Lung (tissue), 12 donors: ENCODE results near the gene GDE1. TPM values are rescaled to one million over a fixed set of nuclear protein-coding genes. Genes with fewer than 3 reads are reported as not detected.

Source experiments
- ATAC-seq: fragments of 200-7000 bp; cut with Tn5 transposase; one replicate; pipeline ENCODE4 v1.9.1; 2020; ENCODE audit warnings: moderate number of reproducible peaks; ENCODE audit not compliant: insufficient read depth, low FRiP score
- DNase-seq, 3 donors: peaks; one replicate each; pipeline ENCODE4 v3.0.0-alpha.2; 2013 to 2017
- H3K27ac ChIP-seq, 2 donors: one replicate each; pipeline ENCODE4 v1.5.1; 2013; ENCODE audit warnings: mild to moderate bottlenecking in 2 of 2, moderate library complexity in 2 of 2, control low read depth in 1 of 2, inconsistent platforms in 1 of 2, low read depth in 1 of 2, low read length in 1 of 2
- H3K27me3 ChIP-seq, 3 donors: one replicate each; pipeline ENCODE4 v1.5.1; 2013; ENCODE audit warnings: low read length in 2 of 3; ENCODE audit not compliant: control insufficient read depth in 3 of 3, insufficient read depth in 3 of 3
- H3K36me3 ChIP-seq, 4 donors: one replicate each; pipeline ENCODE4 v1.5.1; 2013; ENCODE audit warnings: low read length in 4 of 4, mild to moderate bottlenecking in 1 of 4, moderate library complexity in 1 of 4; ENCODE audit not compliant: control insufficient read depth in 4 of 4, insufficient read depth in 4 of 4
- H3K4me1 ChIP-seq, 5 donors: one replicate each; pipeline ENCODE4 v1.5.1; 2013; ENCODE audit warnings: low read length in 5 of 5, mild to moderate bottlenecking in 2 of 5, moderate library complexity in 1 of 5; ENCODE audit not compliant: control insufficient read depth in 5 of 5, insufficient read depth in 5 of 5
- H3K4me3 ChIP-seq: one replicate; pipeline ENCODE4 v1.5.1; 2013; ENCODE audit warnings: mild to moderate bottlenecking, control low read depth, moderate library complexity
- H3K9ac ChIP-seq, 2 donors: one replicate each; pipeline ENCODE4 v1.5.1; 2013; ENCODE audit warnings: low read length in 2 of 2, control low read depth in 1 of 2; ENCODE audit not compliant: insufficient read depth in 1 of 2
- H3K9me3 ChIP-seq, 4 donors: one replicate each; pipeline ENCODE4 v1.5.1; 2013; ENCODE audit warnings: low read length in 3 of 4, mild to moderate bottlenecking in 1 of 4, moderate library complexity in 1 of 4; ENCODE audit not compliant: control insufficient read depth in 4 of 4, insufficient read depth in 3 of 4
- CTCF ChIP-seq: IDR thresholded peaks from 2 replicates; pipeline ENCODE4 v1.5.1; 2012; ENCODE audit warnings: mild to moderate bottlenecking; ENCODE audit errors: control extremely low read depth, extremely low read depth
- WGBS, 2 donors: extraction: QIAGEN DNeasy Blood & Tissue Kit; methylation state at CpG; one replicate each; pipeline ENCODE4 v1.1.7; 2013; 5-methylcytosine and 5-hydroxymethylcytosine counted together
- polyA plus RNA-seq, 2 donors: library from polyadenylated mRNA; stranded (reverse); fragments of 200-250 nt; gene quantifications; one replicate each; pipeline ENCODE4 v1.2.1, GENCODE V29; 2013
- total RNA-seq, 2 donors: library from RNA; depleted of rRNA in 1 of 2; stranded (reverse); fragments of >200 nt in 1 of 2; gene quantifications; one replicate each; pipeline ENCODE4 v1.2.1, GENCODE V29; 2014 to 2021
- donor health status: control.
- donor health status: control.
- donor health status: Bipolar disorder and iron deficiency.
- donor health status: healthy.
- donor health status: DM: yes; HTN: yes; CAD: no.

Gene GDE1
- total and polyA plus RNA-seq, 4 donors, result 38.7 to 74.9 (median 61.4) TPM

- no peak for DNase-seq
- Histone ChIP-seq H3K27ac (no peak overlapping the region), H3K9ac (no peak overlapping the region), H3K9me3 (peaks cover 0 to 2% (median 0%) of the 10 kb centered on the region in 4 donors), H3K36me3 (peaks cover 0 to 12% (median 0%) of the 10 kb centered on the region in 4 donors), H3K27me3 (no peaks in the 10 kb centered on the region), H3K4me1 (peaks cover 0 to 3% (median 0%) of the 10 kb centered on the region in 5 donors), H3K4me3 (no peak overlapping the region)
- 86 to 91% methylated on average over 10 of the region's 10 CpGs for WGBS, 2 donors
- ATAC-seq, result no peak
- no peak for TF ChIP-seq CTCF
These were observed 35.1 kb downstream of the GDE1 start for GRCh38 chr16:19486750-19487325.

- Histone ChIP-seq H3K27me3 (no peaks in the 10 kb centered on the region), H3K27ac (no peak overlapping the region), H3K36me3 (peaks cover 0 to 12% (median 0%) of the 10 kb centered on the region in 4 donors), H3K4me3 (no peak overlapping the region), H3K4me1 (peaks cover 0 to 3% (median 0%) of the 10 kb centered on the region in 5 donors), H3K9ac (no peak overlapping the region), H3K9me3 (peaks cover 0 to 2% (median 0%) of the 10 kb centered on the region in 4 donors)
- no peak for DNase-seq
- ATAC-seq, result no peak
- TF ChIP-seq CTCF, result no peak
- 92 to 93% methylated on average over 4 of the region's 4 CpGs for WGBS, 2 donors
These were observed 35.8 kb downstream of the GDE1 start for GRCh38 chr16:19486051-19486450.

- Histone ChIP-seq H3K9me3 (peaks cover 0 to 2% (median 0%) of the 10 kb centered on the region in 4 donors), H3K4me1 (peaks cover 0 to 3% (median 0%) of the 10 kb centered on the region in 5 donors), H3K4me3 (no peak overlapping the region), H3K36me3 (peaks cover 0 to 11% (median 0%) of the 10 kb centered on the region in 4 donors), H3K27ac (no peak overlapping the region), H3K9ac (no peak overlapping the region), H3K27me3 (no peaks in the 10 kb centered on the region)
- 95% methylated on average over 5 of the region's 5 CpGs for WGBS, 2 donors
- no peak for TF ChIP-seq CTCF
- ATAC-seq, result no peak
- no peak for DNase-seq
These were observed 36.3 kb downstream of the GDE1 start for GRCh38 chr16:19485611-19486010.
